Natural killer cell (primary cell): Measurements from ENCODE around the gene RORC. TPM values are rescaled to one million over a fixed set of nuclear protein-coding genes. Genes with fewer than 3 reads are reported as not detected.

Experiments
- ATAC-seq, 3 donors: fragments of 150-1000 bp in 2 of 3; fragments of 200-7000 bp in 1 of 3; cut with Tn5 transposase; 1 replicate in 1 of 3; 2 replicates in 2 of 3; pipeline ENCODE4 v1.10.0; 2021; ENCODE audit warnings: mild to moderate bottlenecking in 2 of 3, moderate library complexity in 2 of 3
- DNase-seq, 2 donors: peaks; one replicate each; pipeline versions ENCODE4 v3.0.0 to v3.0.0-alpha.2; 2013 to 2021; ENCODE audit warnings: mixed read lengths in 1 of 2
- H3K27ac ChIP-seq: one replicate; pipeline ENCODE4 v1.5.1; 2013; ENCODE audit warnings: mild to moderate bottlenecking, low read length
- H3K27me3 ChIP-seq: one replicate; pipeline ENCODE4 v1.6.1; 2013; ENCODE audit warnings: low read length; ENCODE audit not compliant: control insufficient read depth, insufficient read depth
- H3K36me3 ChIP-seq: one replicate; pipeline ENCODE4 v1.6.1; 2013; ENCODE audit warnings: low read length; ENCODE audit not compliant: control insufficient read depth, insufficient read depth
- H3K4me1 ChIP-seq: one replicate; pipeline ENCODE4 v1.6.1; 2013; ENCODE audit warnings: low read length; ENCODE audit not compliant: control insufficient read depth, insufficient read depth
- H3K4me3 ChIP-seq: one replicate; pipeline ENCODE4 v1.5.1; 2013; ENCODE audit warnings: low read length
- H3K9me3 ChIP-seq: one replicate; pipeline ENCODE4 v1.6.1; 2013; ENCODE audit warnings: low read length; ENCODE audit not compliant: control insufficient read depth, insufficient read depth
- H3K27ac Mint-ChIP-seq, 2 donors: one replicate each; pipeline ENCODE4 v1.8.0; 2022; ENCODE audit warnings: mild to moderate bottlenecking in 2 of 2, mixed read lengths in 2 of 2, moderate library complexity in 1 of 2
- H3K27me3 Mint-ChIP-seq, 2 donors: one replicate each; pipeline ENCODE4 v1.8.0; 2022; ENCODE audit warnings: low read depth in 2 of 2, mixed read lengths in 2 of 2
- H3K36me3 Mint-ChIP-seq: one replicate; pipeline ENCODE4 v1.8.0; 2022; ENCODE audit warnings: mixed read lengths
- H3K4me1 Mint-ChIP-seq, 2 donors: one replicate each; pipeline ENCODE4 v1.8.0; 2022; ENCODE audit warnings: mixed read lengths in 2 of 2
- H3K4me3 Mint-ChIP-seq: one replicate; pipeline ENCODE4 v1.8.0; 2022; ENCODE audit warnings: mild to moderate bottlenecking, moderate library complexity, mixed read lengths
- H3K9me3 Mint-ChIP-seq, 2 donors: one replicate each; pipeline ENCODE4 v1.8.0; 2022; ENCODE audit warnings: mixed read lengths in 2 of 2
- CTCF ChIP-seq: fragments of 200-600 bp; IDR thresholded peaks from one replicate; pipeline ENCODE4 v1.8.0; 2022; ENCODE audit warnings: antibody characterized with exemption
- WGBS: methylation state at CpG from one replicate; pipeline ENCODE4 v1.1.7; 2013; ENCODE audit warnings: missing lambda C conversion rate; ENCODE audit not compliant: insufficient coverage; 5-methylcytosine and 5-hydroxymethylcytosine counted together
- intact Hi-C: fragments of 100-400 bp; cut with micrococcal nuclease; formaldehyde crosslinking; loops from one replicate; pipeline ENCODE4 v1.14.2; 2022
- total RNA-seq, 4 donors: library from RNA; stranded (reverse); fragments of 120-200 nt in 1 of 4; gene quantifications; one replicate each; pipeline versions ENCODE4 v1.2.3 to v1.2.4, GENCODE V29; 2013 to 2022

RORC gene
- total RNA-seq, 3 donors from 2014 or later (not counting 1 experiment from before 2014, with no cell fraction given): 0.14 to 0.78 (median 0.70) TPM

GRCh38 chr1:151825751-151826660 is 5.6 kb downstream of the RORC start:
- intact Hi-C loops: no loop called here
- Histone ChIP-seq H3K9me3 (no peaks in the 10 kb centered on the region), H3K27ac (no peak overlapping the region), H3K36me3 (no peaks in the 10 kb centered on the region), H3K27me3 (no peaks in the 10 kb centered on the region), H3K4me3 (peak overlapping the region; percentile 21), H3K4me1 (peaks cover 65% of the 10 kb centered on the region)
- WGBS: 42% methylated on average over 20 of the region's 21 CpGs
- peaks cover 28 to 48% of the 10 kb centered on the region in 2 donors for H3K4me1 Mint-ChIP-seq
- no peak overlapping the region for H3K27ac Mint-ChIP-seq
- ATAC-seq (peak in 1 of 3 donors; percentile 25), DNase-seq (peak in 1 of 2 donors; percentile 44)
- H3K27me3 Mint-ChIP-seq: peaks cover 0 to 9% of the 10 kb centered on the region in 2 donors
- no peaks in the 10 kb centered on the region for H3K9me3 Mint-ChIP-seq
- no peaks in the 10 kb centered on the region for H3K36me3 Mint-ChIP-seq
- no peak for TF ChIP-seq CTCF
- H3K4me3 Mint-ChIP-seq: no peak overlapping the region

GRCh38 chr1:151825204-151825603 is 6.4 kb downstream of the RORC start:
- DNase-seq: peak in 1 of 2 donors; percentile 8
- peak overlapping the region; percentile 1 for H3K27ac ChIP-seq
- H3K4me3 Mint-ChIP-seq: no peak overlapping the region
- no peak for TF ChIP-seq CTCF
- intact Hi-C loops: no loop called here
- H3K9me3 ChIP-seq: no peaks in the 10 kb centered on the region
- peaks cover 31 to 43% of the 10 kb centered on the region in 2 donors for H3K4me1 Mint-ChIP-seq
- peaks cover 0 to 9% of the 10 kb centered on the region in 2 donors for H3K27me3 Mint-ChIP-seq
- H3K27me3 ChIP-seq: no peaks in the 10 kb centered on the region
- H3K36me3 Mint-ChIP-seq: no peaks in the 10 kb centered on the region
- no peaks in the 10 kb centered on the region for H3K36me3 ChIP-seq
- WGBS: 77% methylated on average over 9 of the region's 9 CpGs
- peak overlapping the region; percentile 21 for H3K4me3 ChIP-seq
- no peaks in the 10 kb centered on the region for H3K9me3 Mint-ChIP-seq
- no peak overlapping the region for H3K27ac Mint-ChIP-seq
- H3K4me1 ChIP-seq: peaks cover 65% of the 10 kb centered on the region
- ATAC-seq: no peak

GRCh38 chr1:151823175-151823574 is 8.4 kb downstream of the RORC start:
- Histone ChIP-seq H3K27ac (peak overlapping the region; percentile 16), H3K9me3 (no peaks in the 10 kb centered on the region), H3K4me1 (peaks cover 59% of the 10 kb centered on the region), H3K27me3 (no peaks in the 10 kb centered on the region), H3K4me3 (peak overlapping the region; percentile 13), H3K36me3 (no peaks in the 10 kb centered on the region)
- Mint-ChIP-seq H3K27me3 (peaks cover 0 to 3% of the 10 kb centered on the region in 2 donors), H3K4me1 (peaks cover 16 to 31% of the 10 kb centered on the region in 2 donors), H3K9me3 (no peaks in the 10 kb centered on the region), H3K27ac (no peak overlapping the region), H3K36me3 (no peaks in the 10 kb centered on the region), H3K4me3 (no peak overlapping the region)
- no peak for DNase-seq
- WGBS: 72% methylated on average over 8 of the region's 8 CpGs
- ATAC-seq: no peak
- intact Hi-C loops: no loop called here
- TF ChIP-seq CTCF: no peak
